ENCODE results near the gene HADHA. TPM values are rescaled to one million over a fixed set of nuclear protein-coding genes. Genes with fewer than 3 reads are reported as not detected.
A peak's percentile ranks its signal among the peaks of the same experiment; 100 is the strongest.

The HADHA gene
- total RNA-seq, 1 donor from 2014 or later = 120 TPM

GRCh38 chr2:26255759-26256384, 11.4 kb upstream of the HADHA start:
- H3K36me3 ChIP-seq = no peaks in the 10 kb centered on the region
- H3K36me3 Mint-ChIP-seq = peaks cover 23% of the 10 kb centered on the region
- no peak for DNase-seq (ENCODE audit: low spot score)
- H3K4me3 Mint-ChIP-seq = no peak overlapping the region
- no peak overlapping the region for H3K9ac ChIP-seq
- no peak overlapping the region for H3K27ac ChIP-seq
- no peak overlapping the region for H2AFZ ChIP-seq (replicated peaks)
- H3F3A ChIP-seq (ENCODE audit: low read depth) = peaks cover 5% of the 10 kb centered on the region
- H3K79me2 ChIP-seq (ENCODE audit: low read depth) = peaks cover 15% of the 10 kb centered on the region
- no peaks in the 10 kb centered on the region for H3K27me3 ChIP-seq
- H3K9me3 Mint-ChIP-seq = no peaks in the 10 kb centered on the region
- no peak overlapping the region for H3K27ac Mint-ChIP-seq
- no peak overlapping the region for H3K4me2 ChIP-seq
- no peaks in the 10 kb centered on the region for H3K4me1 Mint-ChIP-seq
- no peaks in the 10 kb centered on the region for H3K4me1 ChIP-seq
- TF ChIP-seq EZH2 (IDR thresholded peaks at IDR 0.05) = no peak
- no peak for TF ChIP-seq EZH2phosphoT487 (IDR thresholded peaks at IDR 0.05)
- TF ChIP-seq, protein P1, sequence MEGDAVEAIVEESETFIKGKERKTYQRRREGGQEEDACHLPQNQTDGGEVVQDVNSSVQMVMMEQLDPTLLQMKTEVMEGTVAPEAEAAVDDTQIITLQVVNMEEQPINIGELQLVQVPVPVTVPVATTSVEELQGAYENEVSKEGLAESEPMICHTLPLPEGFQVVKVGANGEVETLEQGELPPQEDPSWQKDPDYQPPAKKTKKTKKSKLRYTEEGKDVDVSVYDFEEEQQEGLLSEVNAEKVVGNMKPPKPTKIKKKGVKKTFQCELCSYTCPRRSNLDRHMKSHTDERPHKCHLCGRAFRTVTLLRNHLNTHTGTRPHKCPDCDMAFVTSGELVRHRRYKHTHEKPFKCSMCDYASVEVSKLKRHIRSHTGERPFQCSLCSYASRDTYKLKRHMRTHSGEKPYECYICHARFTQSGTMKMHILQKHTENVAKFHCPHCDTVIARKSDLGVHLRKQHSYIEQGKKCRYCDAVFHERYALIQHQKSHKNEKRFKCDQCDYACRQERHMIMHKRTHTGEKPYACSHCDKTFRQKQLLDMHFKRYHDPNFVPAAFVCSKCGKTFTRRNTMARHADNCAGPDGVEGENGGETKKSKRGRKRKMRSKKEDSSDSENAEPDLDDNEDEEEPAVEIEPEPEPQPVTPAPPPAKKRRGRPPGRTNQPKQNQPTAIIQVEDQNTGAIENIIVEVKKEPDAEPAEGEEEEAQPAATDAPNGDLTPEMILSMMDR (IDR thresholded peaks at IDR 0.05) = no peak
- no peak overlapping the region for H3K4me3 ChIP-seq
- H3K9me3 ChIP-seq (ENCODE audit: low read depth) = no peaks in the 10 kb centered on the region
- no peaks in the 10 kb centered on the region for H3K27me3 Mint-ChIP-seq (ENCODE audit: insufficient read depth, low read depth)
- H4K20me1 ChIP-seq (ENCODE audit: low read depth) = peaks cover 7% of the 10 kb centered on the region

DNA sequence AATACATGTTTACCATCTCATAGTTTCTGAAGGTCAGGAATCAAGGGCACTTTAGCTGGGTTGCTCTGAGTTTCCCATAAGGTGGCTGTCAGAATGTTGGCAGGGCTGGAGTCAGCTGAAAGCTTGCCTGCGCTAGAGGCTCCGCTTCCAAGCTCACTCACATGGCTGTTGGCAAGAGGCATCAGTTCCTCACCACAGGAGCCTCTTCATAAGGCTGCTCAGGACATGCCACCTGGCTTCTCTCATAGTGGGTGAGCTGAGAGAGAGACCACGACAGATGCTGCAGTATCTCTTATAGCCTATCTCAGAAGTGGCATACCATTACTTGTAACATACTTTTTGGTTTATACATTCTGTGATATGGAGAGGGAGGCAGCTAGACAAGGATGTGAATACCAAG, 7.5 kb upstream of the HADHA start:
- Histone ChIP-seq H3F3A (ENCODE audit: low read depth) (peaks cover 5% of the 10 kb centered on the region), H2AFZ (replicated peaks) (no peak overlapping the region), H3K36me3 (no peaks in the 10 kb centered on the region), H3K4me1 (no peaks in the 10 kb centered on the region), H3K27ac (no peak overlapping the region), H3K4me2 (no peak overlapping the region), H3K9ac (no peak overlapping the region), H3K4me3 (no peak overlapping the region), H3K27me3 (no peaks in the 10 kb centered on the region), H3K9me3 (ENCODE audit: low read depth) (no peaks in the 10 kb centered on the region), H4K20me1 (ENCODE audit: low read depth) (peaks cover 7% of the 10 kb centered on the region), H3K79me2 (ENCODE audit: low read depth) (peaks cover 54% of the 10 kb centered on the region)
- Mint-ChIP-seq H3K36me3 (peaks cover 4% of the 10 kb centered on the region), H3K9me3 (no peaks in the 10 kb centered on the region), H3K4me1 (peaks cover 4% of the 10 kb centered on the region), H3K4me3 (no peak overlapping the region), H3K27ac (no peak overlapping the region), H3K27me3 (ENCODE audit: insufficient read depth, low read depth) (no peaks in the 10 kb centered on the region)
- no peak for DNase-seq (ENCODE audit: low spot score)
- TF ChIP-seq EZH2phosphoT487 (IDR thresholded peaks at IDR 0.05) = no peak

GRCh38 chr2:26249625-26250024, 5.2 kb upstream of the HADHA start:
- Histone ChIP-seq H3K4me3 (no peak overlapping the region), H3K9me3 (ENCODE audit: low read depth) (no peaks in the 10 kb centered on the region), H3K79me2 (ENCODE audit: low read depth) (peaks cover 73% of the 10 kb centered on the region), H3K4me1 (peaks cover 7% of the 10 kb centered on the region), H3K9ac (no peak overlapping the region), H3F3A (ENCODE audit: low read depth) (peaks cover 13% of the 10 kb centered on the region), H3K27ac (no peak overlapping the region), H3K4me2 (no peak overlapping the region), H4K20me1 (ENCODE audit: low read depth) (peaks cover 11% of the 10 kb centered on the region), H2AFZ (replicated peaks) (no peak overlapping the region), H3K36me3 (no peaks in the 10 kb centered on the region), H3K27me3 (no peaks in the 10 kb centered on the region)
- TF ChIP-seq, protein P1 (IDR thresholded peaks at IDR 0.05) = no peak
- TF ChIP-seq EZH2 (IDR thresholded peaks at IDR 0.05) (no peak), EZH2phosphoT487 (IDR thresholded peaks at IDR 0.05) (no peak)
- Mint-ChIP-seq H3K9me3 (no peaks in the 10 kb centered on the region), H3K4me3 (no peak overlapping the region), H3K36me3 (peaks cover under 1% of the 10 kb centered on the region), H3K27ac (no peak overlapping the region), H3K27me3 (ENCODE audit: insufficient read depth, low read depth) (no peaks in the 10 kb centered on the region), H3K4me1 (peaks cover 20% of the 10 kb centered on the region)
- DNase-seq (ENCODE audit: low spot score) = no peak

GRCh38 chr2:26246818-26247217, 2.4 kb upstream of the HADHA start:
- Histone ChIP-seq H3K4me1 (peaks cover 7% of the 10 kb centered on the region), H4K20me1 (ENCODE audit: low read depth) (peaks cover 8% of the 10 kb centered on the region), H3K9ac (no peak overlapping the region), H3K36me3 (no peaks in the 10 kb centered on the region), H3K79me2 (ENCODE audit: low read depth) (peaks cover 92% of the 10 kb centered on the region), H3K27ac (no peak overlapping the region), H3K9me3 (ENCODE audit: low read depth) (no peaks in the 10 kb centered on the region), H3K27me3 (no peaks in the 10 kb centered on the region), H2AFZ (replicated peaks) (no peak overlapping the region), H3K4me2 (no peak overlapping the region), H3F3A (ENCODE audit: low read depth) (peaks cover 19% of the 10 kb centered on the region), H3K4me3 (no peak overlapping the region)
- Mint-ChIP-seq H3K27ac (no peak overlapping the region), H3K4me3 (peak overlapping the region; percentile 53), H3K27me3 (ENCODE audit: insufficient read depth, low read depth) (peaks cover 2% of the 10 kb centered on the region), H3K9me3 (peaks cover 2% of the 10 kb centered on the region), H3K36me3 (no peaks in the 10 kb centered on the region), H3K4me1 (peaks cover 33% of the 10 kb centered on the region)
- TF ChIP-seq, protein P1 (IDR thresholded peaks at IDR 0.05) = no peak
- TF ChIP-seq EZH2phosphoT487 (IDR thresholded peaks at IDR 0.05) = no peak
- no peak for TF ChIP-seq EZH2 (IDR thresholded peaks at IDR 0.05)
- no peak for DNase-seq (ENCODE audit: low spot score)
